SK-N-SH treated with all-trans-retinoic acid at 6 μM for 48 hours (cell line): ENCODE measurements around the gene FEM1A.
"Not testable (repeated sequence)": the region's sequence is repeated elsewhere in the genome, so short reads cannot be mapped to it uniquely, and the experiment has no call there.

Experiments used
- ARNTL ChIP-seq: fragments of 450-650 bp; formaldehyde crosslinking; IDR thresholded peaks from 2 replicates; pipeline ENCODE4 v1.5.0; 2020; ENCODE audit warnings: low read depth, mild to moderate bottlenecking, moderate library complexity, borderline replicate concordance
- CREB5 ChIP-seq: fragments of 250-450 bp; sonication (Bioruptor Pico); IDR thresholded peaks from 2 replicates; pipeline ENCODE4 v1.5.1; 2020; ENCODE audit warnings: low read depth, mild to moderate bottlenecking, moderate library complexity
- CSDC2 ChIP-seq: fragments of 250-450 bp; sonication (Bioruptor Pico); IDR thresholded peaks from 2 replicates; pipeline ENCODE4 v1.5.0; 2020; ENCODE audit warnings: mild to moderate bottlenecking, moderate library complexity
- CSRNP3 ChIP-seq: fragments of 250-450 bp; sonication (Bioruptor Pico); IDR thresholded peaks from 2 replicates; pipeline ENCODE4 v1.5.1; 2021; ENCODE audit warnings: mild to moderate bottlenecking, moderate library complexity
- ESRRG ChIP-seq: fragments of 250-450 bp; sonication (Bioruptor Pico); IDR thresholded peaks from 2 replicates; pipeline ENCODE4 v1.6.1; 2021; ENCODE audit warnings: mild to moderate bottlenecking
- PATZ1 ChIP-seq: fragments of 250-450 bp; sonication (Bioruptor Pico); IDR thresholded peaks from 2 replicates; pipeline ENCODE4 v1.8.0; 2020; ENCODE audit warnings: mild to moderate bottlenecking, moderate library complexity, borderline replicate concordance
- TCF4 ChIP-seq: fragments of 250-450 bp; sonication (Bioruptor Pico); IDR thresholded peaks from 2 replicates; pipeline ENCODE4 v1.8.0; 2021; ENCODE audit warnings: mild to moderate bottlenecking, moderate library complexity, borderline replicate concordance
- ZC3H10 ChIP-seq: fragments of 250-450 bp; sonication (Bioruptor Pico); IDR thresholded peaks from 2 replicates; pipeline ENCODE4 v1.5.1; 2021; ENCODE audit warnings: mild to moderate bottlenecking, moderate library complexity
- ZFP30 ChIP-seq: fragments of 450-650 bp; formaldehyde crosslinking; IDR thresholded peaks from 2 replicates; pipeline ENCODE4 v1.5.0; 2022; ENCODE audit warnings: mild to moderate bottlenecking, moderate library complexity

GRCh38 chr19:4822354-4822753 is 30.8 kb downstream of the FEM1A start:
- TF ChIP-seq PATZ1 (CRISPR knock-in tag); CSRNP3; ESRRG (CRISPR knock-in tag); CREB5; CSDC2 (CRISPR knock-in tag); ZC3H10 (CRISPR knock-in tag); ZFP30 (CRISPR knock-in tag); ARNTL (CRISPR knock-in tag); TCF4 (CRISPR knock-in tag): not testable (repeated sequence)
